Measurements from ENCODE around the gene SH3GL1. TPM values are rescaled to one million over a fixed set of nuclear protein-coding genes. Genes with fewer than 3 reads are reported as not detected.

Gene SH3GL1
- total and polyA plus RNA-seq, 2 of the 4 experiments (the other 2 are of a cell fraction), result 28.1 to 138 TPM

- no TSS peak for BruUV-seq (replicated peaks)
- peaks cover 26% of the 10 kb centered on the region for H4K20me1 ChIP-seq (ENCODE audit: insufficient read depth, low read length)
- no peak overlapping the region for H3K4me2 ChIP-seq (ENCODE audit: low read depth, low read length)
- no peak overlapping the region for H2BK5ac ChIP-seq (ENCODE audit: low read depth, low read length, poor library complexity, severe bottlenecking)
- H2AK5ac ChIP-seq (ENCODE audit: low read depth, low read length), result no peak overlapping the region
- peaks cover 8% of the 10 kb centered on the region; the same call in 1 of the 2 replicates for H3K9me1 ChIP-seq (ENCODE audit: insufficient read depth, low read length)
- no peak overlapping the region for H3K9ac ChIP-seq (ENCODE audit: low read depth, low read length)
- WGBS, 2 experiments (ENCODE audit: extremely low coverage in 2 of 2, insufficient read length in 1 of 2), result no CpG with 5 or more reads among the region's 3 CpGs
- H3K4ac ChIP-seq (ENCODE audit: low read depth, low read length), result no peak overlapping the region
- H2AFZ ChIP-seq (replicated peaks; ENCODE audit: low read length, poor library complexity), result no peak overlapping the region
- H2BK120ac ChIP-seq (ENCODE audit: low read depth, low read length), result no peak overlapping the region
- TF ChIP-seq SMC3 (IDR thresholded peaks at IDR 0.05; ENCODE audit: low read depth, low read length) (no peak), USF2 (IDR thresholded peaks at IDR 0.05; ENCODE audit: low read depth, low read length) (no peak), FOS (IDR thresholded peaks at IDR 0.05; ENCODE audit: low read depth, low read length) (no peak), CTCF (conservative IDR thresholded peaks at IDR 0.05; ENCODE audit: low read depth, low read length) (no peak), ELK1 (IDR thresholded peaks at IDR 0.05; ENCODE audit: borderline replicate concordance, low read depth, low read length) (no peak), POLR2A (IDR thresholded peaks at IDR 0.05; ENCODE audit: low read depth, low read length) (no peak), BHLHE40 (IDR thresholded peaks at IDR 0.05; ENCODE audit: low read depth, low read length) (no peak), CEBPB (IDR thresholded peaks at IDR 0.05; ENCODE audit: low read depth, low read length) (no peak), NFE2L2 (IDR thresholded peaks at IDR 0.05; ENCODE audit: low read depth, low read length) (no peak), RAD21 (IDR thresholded peaks at IDR 0.05; ENCODE audit: low read length) (no peak), RCOR1 (IDR thresholded peaks at IDR 0.05; ENCODE audit: insufficient replicate concordance, low read length) (no peak), MAFK (IDR thresholded peaks at IDR 0.05; ENCODE audit: low read depth, low read length) (no peak)
- H3K79me1 ChIP-seq (ENCODE audit: low read depth in 1 of 2, low read length in 2 of 2), result peaks cover 25 to 59% of the 10 kb centered on the region in 2 experiments
- H3K36me3 ChIP-seq (ENCODE audit: control insufficient read depth, insufficient read depth, low read length), result peaks cover 4% of the 10 kb centered on the region
- no peak for DNase-seq
- H3K18ac ChIP-seq (ENCODE audit: low read depth, low read length), result no peak overlapping the region
- H2BK15ac ChIP-seq (ENCODE audit: low read depth, low read length), result no peak overlapping the region
- H3K23ac ChIP-seq (ENCODE audit: low read depth, low read length), result no peak overlapping the region
- H3K56ac ChIP-seq (ENCODE audit: extremely low read depth, insufficient read depth, low read length), result no peak overlapping the region
- in situ Hi-C loops (cut with MboI; ENCODE audit: low sequenced_read_pairs) (no loop called here), dilution Hi-C loops (cut with HindIII; ENCODE audit: low sequenced_read_pairs, unreplicated experiment) (no loop called here), intact Hi-C loops (cut with micrococcal nuclease) (no loop called here)
- no peak overlapping the region for H2BK20ac ChIP-seq (ENCODE audit: low read depth, low read length)
- H4K5ac ChIP-seq (ENCODE audit: low read depth, low read length), result no peak overlapping the region
- ChIA-PET CTCF (interaction anchor here (0.6 kb wide), 1 partner anchor 27 kb away, joined by 4 read pairs; no protein-coding TSS in a partner anchor), POLR2A (ENCODE audit: unreplicated experiment) (no interaction called here)
- H3K4me3 ChIP-seq (ENCODE audit: insufficient read depth, low read depth, low read length), result no peak overlapping the region
- no peak overlapping the region for H3K14ac ChIP-seq (replicated peaks; ENCODE audit: low read depth, low read length)
- H4K91ac ChIP-seq (ENCODE audit: insufficient read depth, low read depth, low read length), result no peak overlapping the region
- no peaks in the 10 kb centered on the region for H3K9me3 ChIP-seq (ENCODE audit: control insufficient read depth, insufficient read depth, low read length)
- peaks cover 7% of the 10 kb centered on the region for H3K4me1 ChIP-seq (ENCODE audit: control insufficient read depth, insufficient read depth, low read length)
- ATAC-seq (ENCODE audit: low read depth), result no peak
- no peak overlapping the region for H3K27ac ChIP-seq (ENCODE audit: insufficient read depth, low read length)
- no peak overlapping the region for H4K8ac ChIP-seq (ENCODE audit: low read depth in 2 of 2, low read length in 2 of 2)
- no peak overlapping the region for H2AK9ac ChIP-seq (replicated peaks; ENCODE audit: low read depth, low read length, poor library complexity)
- H3K27me3 ChIP-seq (ENCODE audit: control insufficient read depth, insufficient read depth, low read length), result no peaks in the 10 kb centered on the region
Measured at GRCh38 chr19:4413588-4413987, 13.2 kb upstream of the SH3GL1 start.

Measured in IMR-90 (cell line).